ENCODE data around the gene C1QTNF12. TPM values are rescaled to one million over a fixed set of nuclear protein-coding genes. Genes with fewer than 3 reads are reported as not detected.

The C1QTNF12 gene
- total RNA-seq, 2 experiments from 2014 or later = 2.6 to 4.9 TPM

DNA sequence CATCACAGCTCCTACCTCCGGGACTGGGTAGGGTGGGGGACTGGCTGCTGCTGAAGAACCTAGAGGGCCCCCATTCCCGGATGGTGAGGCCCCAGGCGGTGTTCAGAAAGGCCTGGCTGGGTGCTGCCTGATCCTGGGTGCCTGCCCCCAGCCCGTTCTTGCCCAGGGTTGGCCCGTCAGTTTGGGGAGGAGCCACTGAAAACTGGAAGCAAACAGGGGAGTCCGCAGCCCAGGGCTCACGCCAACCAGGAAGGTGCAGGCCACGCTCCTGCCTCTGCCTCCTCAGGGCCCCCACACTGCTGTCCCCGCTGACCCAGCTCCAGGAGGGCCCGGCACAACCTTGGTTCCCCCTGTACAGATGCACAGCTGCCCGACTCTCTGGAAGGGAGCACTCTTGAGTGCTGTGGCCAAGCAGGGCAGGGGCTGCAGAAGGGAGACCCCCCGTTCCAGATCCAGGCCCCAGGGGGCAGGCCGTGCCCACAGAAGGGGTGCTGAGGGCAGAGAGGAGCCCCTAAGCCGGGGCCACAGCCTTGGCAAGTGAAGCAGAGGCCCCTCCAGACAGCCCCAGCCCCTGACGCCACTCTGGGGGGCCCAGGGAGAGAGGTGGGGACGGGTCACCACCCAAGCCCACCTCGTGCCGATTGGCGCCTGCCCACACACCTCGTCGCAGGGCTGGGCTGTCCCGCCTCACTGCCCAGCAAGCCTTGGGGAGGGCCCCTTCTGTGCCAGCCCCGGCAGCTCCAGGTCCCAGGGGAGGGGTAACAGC is 5.5 kb downstream of the C1QTNF12 start:
- CTCF ChIA-PET = interaction anchor here (2.1 kb wide), 1 partner anchor 119 kb away, joined by 6 read pairs; no protein-coding TSS in a partner anchor
- Mint-ChIP-seq H3K27me3 (no peaks in the 10 kb centered on the region), H3K9me3 (no peaks in the 10 kb centered on the region), H3K4me1 (ENCODE audit: low read depth) (no peaks in the 10 kb centered on the region), H3K27ac (no peak overlapping the region), H3K4me3 (no peak overlapping the region), H3K36me3 (ENCODE audit: low read depth) (no peaks in the 10 kb centered on the region)
- DNase-seq (no peak), ATAC-seq (no peak)
- POLR2A ChIA-PET = interaction anchor here (1.0 kb wide), 1 partner anchor 57 kb away, joined by 3 read pairs; no protein-coding TSS in a partner anchor
- intact Hi-C loops (cut with micrococcal nuclease) = no loop called here
- TF ChIP-seq, protein P1, sequence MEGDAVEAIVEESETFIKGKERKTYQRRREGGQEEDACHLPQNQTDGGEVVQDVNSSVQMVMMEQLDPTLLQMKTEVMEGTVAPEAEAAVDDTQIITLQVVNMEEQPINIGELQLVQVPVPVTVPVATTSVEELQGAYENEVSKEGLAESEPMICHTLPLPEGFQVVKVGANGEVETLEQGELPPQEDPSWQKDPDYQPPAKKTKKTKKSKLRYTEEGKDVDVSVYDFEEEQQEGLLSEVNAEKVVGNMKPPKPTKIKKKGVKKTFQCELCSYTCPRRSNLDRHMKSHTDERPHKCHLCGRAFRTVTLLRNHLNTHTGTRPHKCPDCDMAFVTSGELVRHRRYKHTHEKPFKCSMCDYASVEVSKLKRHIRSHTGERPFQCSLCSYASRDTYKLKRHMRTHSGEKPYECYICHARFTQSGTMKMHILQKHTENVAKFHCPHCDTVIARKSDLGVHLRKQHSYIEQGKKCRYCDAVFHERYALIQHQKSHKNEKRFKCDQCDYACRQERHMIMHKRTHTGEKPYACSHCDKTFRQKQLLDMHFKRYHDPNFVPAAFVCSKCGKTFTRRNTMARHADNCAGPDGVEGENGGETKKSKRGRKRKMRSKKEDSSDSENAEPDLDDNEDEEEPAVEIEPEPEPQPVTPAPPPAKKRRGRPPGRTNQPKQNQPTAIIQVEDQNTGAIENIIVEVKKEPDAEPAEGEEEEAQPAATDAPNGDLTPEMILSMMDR (IDR thresholded peaks at IDR 0.05) = no peak

DNA sequence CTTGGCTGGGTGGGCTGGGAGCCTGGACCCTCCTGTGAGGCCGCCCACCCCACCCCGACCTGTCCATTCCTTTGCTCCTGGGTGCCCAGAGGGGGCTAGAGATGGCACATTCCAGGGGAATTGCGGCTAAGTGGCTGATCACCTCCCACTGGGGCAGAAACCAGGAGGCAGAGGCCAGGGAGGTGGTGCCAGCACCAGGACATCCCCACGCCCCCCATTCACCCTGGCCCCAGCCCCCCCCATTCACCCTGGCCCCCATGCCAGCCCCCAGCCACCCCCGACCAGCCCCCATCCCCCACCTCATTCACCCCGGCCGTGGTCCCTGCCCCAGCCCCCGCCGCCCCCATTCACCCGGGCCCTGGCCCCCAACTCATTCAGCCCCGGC is 6.2 kb downstream of the C1QTNF12 start:
- H3K36me3 Mint-ChIP-seq (ENCODE audit: low read depth) = no peaks in the 10 kb centered on the region
- H3K9me3 Mint-ChIP-seq = no peaks in the 10 kb centered on the region
- H3K27ac Mint-ChIP-seq = no peak overlapping the region
- DNase-seq (no peak), ATAC-seq (no peak)
- TF ChIP-seq, protein P1 (IDR thresholded peaks at IDR 0.05) = no peak
- H3K4me3 Mint-ChIP-seq = no peak overlapping the region
- no peaks in the 10 kb centered on the region for H3K27me3 Mint-ChIP-seq
- intact Hi-C loops (cut with micrococcal nuclease) = no loop called here
- H3K4me1 Mint-ChIP-seq (ENCODE audit: low read depth) = no peaks in the 10 kb centered on the region
- ChIA-PET POLR2A (no interaction called here), CTCF (interaction anchor here (2.1 kb wide), 1 partner anchor 118 kb away, joined by 6 read pairs; no protein-coding TSS in a partner anchor)

- intact Hi-C loops (cut with micrococcal nuclease) = no loop called here
- ATAC-seq (no peak), DNase-seq (no peak)
- H3K4me1 Mint-ChIP-seq (ENCODE audit: low read depth) = no peaks in the 10 kb centered on the region
- no peaks in the 10 kb centered on the region for H3K27me3 Mint-ChIP-seq
- H3K36me3 Mint-ChIP-seq (ENCODE audit: low read depth) = no peaks in the 10 kb centered on the region
- no peak overlapping the region for H3K4me3 Mint-ChIP-seq
- TF ChIP-seq, protein P1 (IDR thresholded peaks at IDR 0.05) = no peak
- no peaks in the 10 kb centered on the region for H3K9me3 Mint-ChIP-seq
- H3K27ac Mint-ChIP-seq = no peak overlapping the region
- CTCF ChIA-PET = interaction anchor here (2.1 kb wide), 1 partner anchor 117 kb away, joined by 6 read pairs; no protein-coding TSS in a partner anchor
- POLR2A ChIA-PET = interaction anchor here (0.6 to 1.6 kb wide), 3 partner anchors 10 to 135 kb away, joined by 3 to 4 read pairs (median 3); partner anchors contain the start of gene AURKAIP1
Observed at GRCh38 chr1:1239614-1240347, 6.7 kb downstream of the C1QTNF12 start.

DNA sequence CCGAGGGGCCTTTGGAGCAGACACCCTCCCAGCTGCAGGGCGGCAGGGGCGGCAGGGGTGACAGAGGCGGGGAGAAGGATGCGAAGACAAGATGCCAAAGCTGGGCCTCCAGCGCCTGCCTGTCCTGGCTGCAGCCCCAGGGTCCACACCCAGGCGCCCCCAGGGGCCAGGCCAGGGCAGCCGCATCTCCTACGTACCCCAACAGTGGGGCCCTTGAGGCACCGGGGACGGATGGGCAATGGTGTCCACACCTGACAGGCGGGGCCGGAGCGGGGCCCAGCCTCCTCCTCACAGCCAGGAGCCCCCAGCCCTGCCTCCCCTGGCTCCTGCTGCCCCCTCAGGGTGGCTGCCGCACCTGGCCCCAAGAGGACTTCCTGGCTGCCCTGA is 7.3 kb downstream of the C1QTNF12 start:
- H3K4me1 Mint-ChIP-seq (ENCODE audit: low read depth) = peaks cover 5% of the 10 kb centered on the region
- ATAC-seq (no peak), DNase-seq (no peak)
- peaks cover 3% of the 10 kb centered on the region for H3K36me3 Mint-ChIP-seq (ENCODE audit: low read depth)
- TF ChIP-seq, protein P1 (IDR thresholded peaks at IDR 0.05) = no peak
- CTCF ChIA-PET = interaction anchor here (2.1 kb wide), 1 partner anchor 117 kb away, joined by 6 read pairs; no protein-coding TSS in a partner anchor
- no peaks in the 10 kb centered on the region for H3K27me3 Mint-ChIP-seq
- H3K9me3 Mint-ChIP-seq = no peaks in the 10 kb centered on the region
- no peak overlapping the region for H3K27ac Mint-ChIP-seq
- POLR2A ChIA-PET = interaction anchor here (0.6 to 1.6 kb wide), 3 partner anchors 9 to 136 kb away, joined by 3 to 4 read pairs (median 3); partner anchors contain the start of gene AURKAIP1
- H3K4me3 Mint-ChIP-seq = no peak overlapping the region
- intact Hi-C loops (cut with micrococcal nuclease) = no loop called here

Data from activated CD8-positive, alpha-beta T cell treated with anti-CD3 and anti-CD28 coated beads for 36 hours (primary cell).